SHP77 (cell line): ENCODE data around the gene ATRIP.

Source experiments
- DNase-seq, 2 experiments: peaks; one replicate each; lab custom pipeline; 2025; lab: John Stamatoyannopoulos, UW

The ATRIP gene

GRCh38 chr3:48410205-48411040, 36.1 kb upstream of the ATRIP start:
- no peak for DNase-seq

GRCh38 chr3:48411041-48411588, 35.4 kb upstream of the ATRIP start:
- no peak for DNase-seq

DNA sequence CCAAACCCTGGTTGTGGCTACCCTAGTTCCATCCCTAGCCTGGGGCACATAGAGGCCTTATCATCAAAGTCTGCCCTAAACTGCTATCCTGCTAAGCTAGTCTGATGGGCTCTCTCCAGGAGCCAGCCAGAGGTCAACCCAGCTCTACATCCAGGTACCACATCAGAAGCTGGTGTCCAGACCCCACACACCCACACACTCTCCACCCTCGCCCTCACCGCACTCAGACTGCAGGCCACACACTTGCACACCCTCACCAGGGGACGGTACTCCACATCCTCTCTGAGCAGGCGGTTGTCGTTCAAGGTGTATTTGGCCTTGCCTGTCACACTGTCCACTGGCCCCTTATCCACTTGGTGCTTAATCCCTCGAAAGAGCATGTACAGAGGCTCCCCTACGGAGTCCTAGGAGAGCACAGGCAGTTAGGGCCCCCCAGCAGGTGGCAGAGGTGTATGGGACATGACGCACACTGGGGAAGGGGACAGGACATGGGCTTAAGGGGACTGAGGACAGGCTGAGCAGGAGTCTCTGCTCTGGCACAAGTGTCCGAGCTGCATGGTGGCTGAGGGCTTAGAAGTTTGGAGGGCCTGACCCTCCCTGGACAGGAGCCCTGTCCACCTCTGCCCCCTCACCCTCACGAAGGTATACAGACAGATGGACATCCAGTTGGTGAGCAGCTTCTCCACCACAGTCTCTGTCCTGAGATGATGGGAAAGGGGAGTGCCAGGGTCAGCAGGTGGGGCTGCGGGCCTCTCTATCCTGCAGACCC, 34.7 kb upstream of the ATRIP start:
- no peak for DNase-seq

GRCh38 chr3:48412375-48413001, 34.0 kb upstream of the ATRIP start:
- no peak for DNase-seq

- no peak for DNase-seq
Observed at GRCh38 chr3:48413086-48413485, 33.5 kb upstream of the ATRIP start.

DNA sequence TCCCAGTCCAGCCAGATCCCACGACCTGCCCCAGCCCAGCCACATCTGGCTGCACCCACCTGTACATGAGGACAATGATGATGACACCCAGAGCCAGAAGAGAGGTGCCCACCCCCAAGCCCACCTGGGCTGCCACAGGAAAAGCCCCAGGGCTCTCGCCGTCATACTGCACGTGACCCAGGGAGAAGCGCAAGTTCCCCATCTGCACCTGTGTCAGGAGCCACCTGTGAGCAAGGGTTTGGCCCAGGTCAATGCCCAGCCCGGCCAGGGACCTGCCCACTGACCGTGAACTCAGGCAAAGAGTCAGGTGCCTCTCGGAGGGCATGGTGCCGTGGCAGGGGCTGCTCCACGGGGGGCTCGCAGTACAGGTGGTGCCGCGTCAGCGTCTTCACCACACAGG, 32.9 kb upstream of the ATRIP start:
- DNase-seq = no peak

DNA sequence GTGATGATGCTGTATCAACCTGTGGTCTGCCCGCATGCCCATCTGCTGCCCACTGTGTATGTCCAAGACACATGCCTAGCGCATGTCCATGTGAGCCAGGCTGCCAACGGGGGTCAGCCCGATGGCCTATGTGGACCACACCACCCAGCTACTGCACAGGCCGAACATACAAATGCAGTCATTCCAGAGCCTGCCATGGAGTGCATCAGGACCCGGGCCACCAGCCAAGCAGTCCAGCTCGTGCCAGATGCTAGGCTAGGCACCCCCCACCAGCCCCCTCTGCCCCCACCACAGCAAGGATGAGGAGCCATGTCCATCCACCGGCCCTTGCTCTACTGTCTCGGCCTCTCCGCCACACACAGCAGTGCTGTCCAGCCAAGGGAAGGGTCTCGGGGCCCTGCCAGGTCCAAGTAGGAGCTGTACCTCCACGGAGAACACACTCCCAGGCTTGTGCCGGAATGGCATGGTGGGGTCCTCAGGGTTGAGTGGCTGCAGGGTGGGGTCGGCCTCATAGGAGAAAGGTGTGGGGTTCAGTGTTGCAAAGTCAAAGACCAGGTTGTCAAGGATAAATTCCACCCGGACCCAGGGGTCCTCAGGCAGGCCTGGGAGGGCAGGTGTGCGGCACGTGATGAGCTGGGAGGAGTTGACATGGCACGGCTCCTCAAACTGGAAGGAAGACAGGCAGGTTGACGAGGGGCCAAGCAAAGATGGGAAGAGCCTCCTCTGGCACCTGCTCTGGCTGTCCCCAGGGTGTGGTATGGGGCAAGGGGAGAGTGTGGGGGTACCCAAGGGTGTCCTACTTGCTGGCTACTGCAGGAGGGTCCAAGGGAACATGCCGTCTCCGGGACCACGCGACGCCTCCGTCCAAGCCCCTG, 31.9 kb upstream of the ATRIP start:
- DNase-seq = no peak

DNA sequence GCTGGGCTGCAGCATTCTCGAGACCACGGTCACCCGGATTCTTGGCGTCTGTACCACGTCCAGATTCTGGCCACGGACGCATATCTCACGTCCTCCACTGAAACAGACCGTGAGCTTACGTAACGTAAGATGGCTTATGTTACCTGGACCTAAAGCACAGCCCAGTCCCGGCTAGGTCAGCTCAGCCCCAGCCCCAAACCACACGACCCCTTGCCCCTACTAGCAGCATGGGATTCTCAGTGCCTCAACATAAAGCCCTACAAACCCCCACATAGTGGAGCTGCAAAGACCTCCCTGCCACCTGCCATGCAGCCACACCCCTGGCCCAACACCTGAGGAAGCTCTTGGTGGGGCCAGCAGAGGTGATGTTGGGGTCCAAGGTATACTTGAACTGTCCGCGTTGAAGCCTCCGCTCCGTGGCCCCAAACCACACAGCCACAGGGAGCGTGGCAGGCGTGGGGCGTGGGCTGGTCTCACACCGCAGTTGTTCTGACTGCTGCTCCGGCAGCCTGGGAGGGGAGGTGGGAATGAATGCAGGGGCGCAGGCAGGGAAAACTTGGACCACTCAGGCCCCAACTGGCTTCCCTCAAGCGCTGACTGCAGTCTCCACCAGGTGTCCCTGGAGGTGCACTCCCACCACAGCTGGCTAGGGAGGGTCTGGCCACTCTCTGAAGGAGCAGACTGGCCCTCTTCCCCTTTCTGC, 31.1 kb upstream of the ATRIP start:
- no peak for DNase-seq

GRCh38 chr3:48416091-48416505, 30.4 kb upstream of the ATRIP start:
- DNase-seq = no peak

- DNase-seq = no peak
Observed at GRCh38 chr3:48416546-48416945, 30.0 kb upstream of the ATRIP start.

DNA sequence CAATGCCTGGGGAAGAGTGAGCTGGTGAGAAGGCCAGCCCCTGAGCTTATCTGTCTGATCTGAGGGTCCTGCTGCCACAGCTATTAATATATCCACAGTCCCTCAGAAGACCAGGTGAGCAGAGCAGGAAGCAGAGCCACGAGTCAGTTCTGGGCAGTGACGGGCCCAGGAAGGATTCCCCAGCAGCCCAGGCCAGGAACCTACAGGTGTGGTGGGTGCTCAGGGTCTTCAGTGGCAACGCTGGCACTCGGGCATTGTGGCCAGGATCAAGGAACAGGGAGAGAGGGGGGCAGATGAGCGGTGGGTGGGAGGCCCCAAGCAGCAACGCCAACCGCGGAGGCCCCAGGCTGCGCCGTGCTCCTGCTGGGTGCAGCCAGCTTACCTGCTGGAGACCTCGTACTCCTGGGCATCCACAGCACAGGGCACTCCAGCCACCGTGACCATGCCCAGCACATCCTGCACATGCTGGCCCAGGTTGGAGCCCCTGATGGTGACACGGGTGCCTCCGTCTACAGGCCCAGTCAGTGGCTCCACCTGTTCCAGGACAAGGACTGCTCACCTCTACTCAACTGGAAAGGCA, 28.9 kb upstream of the ATRIP start:
- DNase-seq = no peak

- no peak for DNase-seq
Observed at GRCh38 chr3:48418140-48418539, 28.4 kb upstream of the ATRIP start.

DNA sequence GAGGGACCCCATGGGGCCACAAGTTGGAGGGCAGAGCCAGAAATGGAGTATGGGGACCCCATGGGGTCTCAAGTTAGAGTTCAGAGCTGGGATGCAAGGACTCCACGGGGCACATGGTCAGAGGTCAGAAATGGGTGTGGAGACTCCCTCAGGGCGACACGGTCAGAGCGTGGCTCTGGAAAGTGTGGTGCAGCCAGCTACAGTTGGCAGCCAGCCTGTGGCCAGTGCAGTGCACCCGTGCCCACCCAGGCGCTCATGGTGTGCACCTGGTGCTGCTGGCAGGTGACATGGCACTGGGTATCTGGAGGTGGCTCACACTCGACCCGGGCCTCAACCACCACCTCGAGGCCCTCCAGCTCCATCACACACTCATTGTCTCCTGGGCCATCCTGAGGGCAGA, 27.9 kb upstream of the ATRIP start:
- no peak for DNase-seq

GRCh38 chr3:48419149-48419548, 27.4 kb upstream of the ATRIP start:
- DNase-seq = no peak

GRCh38 chr3:48419597-48419996, 26.9 kb upstream of the ATRIP start:
- no peak for DNase-seq

GRCh38 chr3:48420561-48420960, 26.0 kb upstream of the ATRIP start:
- DNase-seq = no peak

- no peak for DNase-seq
Observed at GRCh38 chr3:48422272-48422671, 24.3 kb upstream of the ATRIP start.

GRCh38 chr3:48422681-48423080, 23.9 kb upstream of the ATRIP start:
- no peak for DNase-seq

DNA sequence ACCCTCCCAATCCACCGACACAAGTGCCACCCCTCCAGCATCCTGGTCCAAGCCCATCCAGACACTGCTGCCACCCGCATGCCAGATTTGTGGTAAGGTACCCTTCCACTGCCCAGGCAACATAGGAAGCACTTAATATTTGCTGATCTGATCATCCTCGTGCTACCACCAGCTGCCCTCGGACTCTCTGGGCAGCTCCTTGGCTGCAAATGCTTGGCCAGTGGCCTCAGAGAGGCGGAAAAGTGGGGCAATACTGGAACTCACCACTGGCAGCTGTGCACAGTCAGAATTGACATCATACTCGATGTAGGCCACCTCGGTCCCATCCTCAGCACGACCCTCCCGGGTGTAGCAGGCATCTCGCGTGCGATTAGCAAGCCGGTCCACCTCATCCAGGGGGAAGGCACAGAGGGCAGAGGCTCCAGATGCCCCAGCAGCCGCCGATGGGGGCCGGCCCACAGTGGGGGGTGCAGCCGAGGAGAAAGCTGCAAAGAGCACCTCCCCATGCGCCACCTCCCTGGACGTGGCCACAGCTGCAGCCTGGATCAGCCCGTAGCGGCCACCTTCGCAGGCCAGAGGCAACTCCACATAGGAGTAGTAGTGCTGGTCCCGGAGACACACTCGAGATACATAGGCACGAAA, 23.2 kb upstream of the ATRIP start:
- DNase-seq = no peak
